SU-DHL-6 (cell line): Measurements from ENCODE around the gene TTBK2.

Experiments used
- CTCF ChIP-seq: fragments of 200-600 bp; sonication (generic); IDR thresholded peaks from one replicate; pipeline ENCODE4 v1.5.1; 2017; ENCODE audit warnings: antibody characterized with exemption, mild to moderate bottlenecking, low read length, moderate library complexity; ENCODE audit not compliant: insufficient read depth, poor library complexity, severe bottlenecking
- EZH2phosphoT487 ChIP-seq: fragments of 200-600 bp; sonication (generic), shearing (Covaris generic); conservative IDR thresholded peaks from 2 replicates; pipeline ENCODE4 v1.6.1; 2018; ENCODE audit warnings: mild to moderate bottlenecking, antibody characterized with exemption, low read length, moderate library complexity, mixed read lengths

- no peak for TF ChIP-seq CTCF
- no peak for TF ChIP-seq EZH2phosphoT487
Measured at GRCh38 chr15:42750306-42750705, 170.3 kb downstream of the TTBK2 start.
